ENCODE measurements around the gene WDFY3. TPM values are rescaled to one million over a fixed set of nuclear protein-coding genes. Genes with fewer than 3 reads are reported as not detected.

The WDFY3 gene
- total and polyA plus RNA-seq, 3 experiments from 2014 or later, result 0.53 to 0.85 TPM; not detected in 1

GRCh38 chr4:84971319-84971932 lies 4.9 kb upstream of the WDFY3 start:
- Mint-ChIP-seq H3K27ac (no peak overlapping the region), H3K27me3 (peaks cover 12 to 21% of the 10 kb centered on the region in 2 donors), H3K36me3 (peaks cover 0 to 1% (median 0%) of the 10 kb centered on the region in 3 donors), H3K9me3 (peaks cover 0 to 5% (median 2%) of the 10 kb centered on the region in 5 donors), H3K4me1 (peaks cover 5 to 9% (median 8%) of the 10 kb centered on the region in 3 donors), H3K4me3 (no peak overlapping the region)
- POLR2A ChIA-PET, result no interaction called here
- Histone ChIP-seq H3K9me3 (ENCODE audit: low read length) (no peaks in the 10 kb centered on the region), H3K4me1 (ENCODE audit: insufficient read depth, low read length) (no peaks in the 10 kb centered on the region), H3K36me3 (ENCODE audit: insufficient read depth, low read length) (no peaks in the 10 kb centered on the region), H3K27ac (ENCODE audit: low read depth, low read length) (no peak overlapping the region), H3K4me3 (ENCODE audit: low read length) (no peak overlapping the region), H3K27me3 (ENCODE audit: insufficient read depth, low read length, poor library complexity, severe bottlenecking) (no peaks in the 10 kb centered on the region)
- CTCF ChIA-PET, result no interaction called here
- DNase-seq, result no peak

GRCh38 chr4:84968925-84969324 lies 2.4 kb upstream of the WDFY3 start:
- Histone ChIP-seq H3K9me3 (ENCODE audit: low read length) (no peaks in the 10 kb centered on the region), H3K4me1 (ENCODE audit: insufficient read depth, low read length) (no peaks in the 10 kb centered on the region), H3K27me3 (ENCODE audit: insufficient read depth, low read length, poor library complexity, severe bottlenecking) (no peaks in the 10 kb centered on the region), H3K27ac (ENCODE audit: low read depth, low read length) (no peak overlapping the region), H3K4me3 (ENCODE audit: low read length) (no peak overlapping the region), H3K36me3 (ENCODE audit: insufficient read depth, low read length) (no peaks in the 10 kb centered on the region)
- peaks cover 20 to 32% of the 10 kb centered on the region in 2 donors for H3K27me3 Mint-ChIP-seq
- CTCF ChIA-PET, result no interaction called here
- H3K27ac Mint-ChIP-seq, result no peak overlapping the region
- POLR2A ChIA-PET, result no interaction called here
- H3K4me1 Mint-ChIP-seq, result peaks cover 5 to 15% (median 9%) of the 10 kb centered on the region in 3 donors
- DNase-seq, result no peak
- no peak overlapping the region for H3K4me3 Mint-ChIP-seq
- H3K36me3 Mint-ChIP-seq, result peaks cover 0 to 1% (median 0%) of the 10 kb centered on the region in 3 donors
- H3K9me3 Mint-ChIP-seq, result peaks cover 0 to 12% (median 2%) of the 10 kb centered on the region in 5 donors

DNA sequence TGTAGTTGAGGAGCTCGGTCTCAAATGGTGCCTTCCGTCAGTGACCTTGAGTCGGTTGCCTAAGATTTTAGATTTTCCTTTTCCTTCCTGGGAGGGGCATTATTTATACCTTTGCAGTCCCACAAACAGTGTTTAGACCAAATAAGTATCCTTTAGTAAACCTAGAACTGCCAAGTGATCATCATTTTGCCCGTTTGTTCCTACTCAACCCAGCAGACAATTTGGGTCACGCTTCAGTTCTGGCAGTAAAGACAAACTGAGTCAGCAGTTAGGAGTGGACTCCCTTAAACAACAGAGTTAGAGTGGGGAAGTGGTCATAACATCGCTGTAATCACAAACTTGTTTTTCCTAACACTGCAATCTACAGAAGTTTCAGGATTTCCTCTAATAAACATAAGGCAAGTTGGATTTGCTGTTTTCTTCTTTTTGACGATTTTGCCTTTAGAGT lies 777 bp upstream of the WDFY3 start:
- Histone ChIP-seq H3K4me3 (ENCODE audit: low read length) (no peak overlapping the region), H3K36me3 (ENCODE audit: insufficient read depth, low read length) (no peaks in the 10 kb centered on the region), H3K4me1 (ENCODE audit: insufficient read depth, low read length) (no peaks in the 10 kb centered on the region), H3K27ac (ENCODE audit: low read depth, low read length) (no peak overlapping the region), H3K9me3 (ENCODE audit: low read length) (no peaks in the 10 kb centered on the region), H3K27me3 (ENCODE audit: insufficient read depth, low read length, poor library complexity, severe bottlenecking) (no peaks in the 10 kb centered on the region)
- Mint-ChIP-seq H3K4me1 (peaks cover 5 to 15% (median 9%) of the 10 kb centered on the region in 3 donors), H3K36me3 (peaks cover 0 to 1% (median 0%) of the 10 kb centered on the region in 3 donors), H3K27ac (no peak overlapping the region), H3K27me3 (peaks cover 20 to 37% of the 10 kb centered on the region in 2 donors), H3K4me3 (peak overlapping the region in 6 of 7 donors; percentile 11 to 75 (median 70)), H3K9me3 (peaks cover 0 to 15% (median 2%) of the 10 kb centered on the region in 5 donors)
- ChIA-PET CTCF (no interaction called here), POLR2A (no interaction called here)
- no peak for DNase-seq

- H3K36me3 ChIP-seq (ENCODE audit: insufficient read depth, low read length), result no peaks in the 10 kb centered on the region
- H3K27me3 ChIP-seq (ENCODE audit: insufficient read depth, low read length, poor library complexity, severe bottlenecking), result no peaks in the 10 kb centered on the region
- Mint-ChIP-seq H3K27me3 (peaks cover 20 to 40% of the 10 kb centered on the region in 2 donors), H3K4me1 (peaks cover 5 to 15% (median 9%) of the 10 kb centered on the region in 3 donors), H3K36me3 (peaks cover 0 to 1% (median 0%) of the 10 kb centered on the region in 3 donors), H3K4me3 (peak overlapping the region in 1 of 7 donors; percentile 29), H3K27ac (no peak overlapping the region), H3K9me3 (peaks cover 0 to 15% (median 2%) of the 10 kb centered on the region in 5 donors)
- no peak overlapping the region for H3K27ac ChIP-seq (ENCODE audit: low read depth, low read length)
- ChIA-PET CTCF (no interaction called here), POLR2A (no interaction called here)
- peak in 1 of 5 donors; percentile 46 for DNase-seq
- H3K4me3 ChIP-seq (ENCODE audit: low read length), result no peak overlapping the region
- no peaks in the 10 kb centered on the region for H3K4me1 ChIP-seq (ENCODE audit: insufficient read depth, low read length)
- no peaks in the 10 kb centered on the region for H3K9me3 ChIP-seq (ENCODE audit: low read length)
Measured at GRCh38 chr4:84965553-84966381, 723 bp downstream of the WDFY3 start.

- ChIA-PET CTCF (no interaction called here), POLR2A (no interaction called here)
- Histone ChIP-seq H3K4me1 (ENCODE audit: insufficient read depth, low read length) (no peaks in the 10 kb centered on the region), H3K4me3 (ENCODE audit: low read length) (no peak overlapping the region), H3K9me3 (ENCODE audit: low read length) (no peaks in the 10 kb centered on the region), H3K36me3 (ENCODE audit: insufficient read depth, low read length) (no peaks in the 10 kb centered on the region), H3K27me3 (ENCODE audit: insufficient read depth, low read length, poor library complexity, severe bottlenecking) (no peaks in the 10 kb centered on the region), H3K27ac (ENCODE audit: low read depth, low read length) (no peak overlapping the region)
- H3K4me1 Mint-ChIP-seq, result peaks cover 5 to 15% (median 9%) of the 10 kb centered on the region in 3 donors
- peaks cover 21 to 40% of the 10 kb centered on the region in 2 donors for H3K27me3 Mint-ChIP-seq
- DNase-seq, result no peak
- peaks cover 0 to 1% (median 0%) of the 10 kb centered on the region in 3 donors for H3K36me3 Mint-ChIP-seq
- H3K27ac Mint-ChIP-seq, result no peak overlapping the region
- peaks cover 0 to 15% (median 2%) of the 10 kb centered on the region in 5 donors for H3K9me3 Mint-ChIP-seq
- peak overlapping the region in 1 of 7 donors; percentile 29 for H3K4me3 Mint-ChIP-seq
Measured at GRCh38 chr4:84964995-84965552, 1.4 kb downstream of the WDFY3 start.

DNA sequence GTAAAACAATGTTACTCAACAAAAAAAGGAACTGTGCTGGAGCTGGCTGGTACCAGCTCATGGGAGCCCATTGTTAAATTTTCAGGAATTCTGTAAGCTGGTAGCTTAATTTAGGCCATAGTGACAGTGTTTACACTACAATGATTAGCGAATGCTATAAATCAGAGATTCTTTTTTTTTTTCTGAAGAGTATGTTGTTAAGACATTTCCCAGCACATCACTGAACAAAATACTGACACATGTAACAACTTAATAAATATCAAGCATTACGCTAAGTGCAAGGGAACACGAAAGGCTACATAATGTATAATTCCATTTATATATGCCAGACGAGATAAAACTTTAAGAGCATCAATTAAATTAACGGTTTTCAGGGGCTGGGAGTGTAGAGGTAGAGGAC lies 4.4 kb downstream of the WDFY3 start:
- H3K27ac ChIP-seq (ENCODE audit: low read depth, low read length), result no peak overlapping the region
- no peaks in the 10 kb centered on the region for H3K4me1 ChIP-seq (ENCODE audit: insufficient read depth, low read length)
- H3K4me3 ChIP-seq (ENCODE audit: low read length), result no peak overlapping the region
- H3K27me3 Mint-ChIP-seq, result peaks cover 16 to 26% of the 10 kb centered on the region in 2 donors
- DNase-seq, result no peak
- peaks cover 4 to 13% (median 7%) of the 10 kb centered on the region in 3 donors for H3K4me1 Mint-ChIP-seq
- H3K9me3 ChIP-seq (ENCODE audit: low read length), result no peaks in the 10 kb centered on the region
- H3K36me3 Mint-ChIP-seq, result peaks cover 0 to under 1% (median 0%) of the 10 kb centered on the region in 3 donors
- POLR2A ChIA-PET, result no interaction called here
- H3K9me3 Mint-ChIP-seq, result peaks cover 0 to 12% (median 1%) of the 10 kb centered on the region in 5 donors
- no peak overlapping the region for H3K27ac Mint-ChIP-seq
- CTCF ChIA-PET, result no interaction called here
- no peak overlapping the region for H3K4me3 Mint-ChIP-seq
- no peaks in the 10 kb centered on the region for H3K36me3 ChIP-seq (ENCODE audit: insufficient read depth, low read length)
- H3K27me3 ChIP-seq (ENCODE audit: insufficient read depth, low read length, poor library complexity, severe bottlenecking), result no peaks in the 10 kb centered on the region

GRCh38 chr4:84958434-84958833 lies 8.1 kb downstream of the WDFY3 start:
- CTCF ChIA-PET, result no interaction called here

More at GRCh38 chr4:84958434-84958833, 8.1 kb downstream of the WDFY3 start:
- peaks cover 2 to 4% of the 10 kb centered on the region in 2 donors for H3K27me3 Mint-ChIP-seq
- no peak overlapping the region for H3K4me3 ChIP-seq (ENCODE audit: low read length)
- no peaks in the 10 kb centered on the region for H3K9me3 ChIP-seq (ENCODE audit: low read length)
- no peak overlapping the region for H3K27ac ChIP-seq (ENCODE audit: low read depth, low read length)
- POLR2A ChIA-PET, result no interaction called here
- H3K9me3 Mint-ChIP-seq, result peaks cover 0 to 3% (median 0%) of the 10 kb centered on the region in 5 donors
- DNase-seq, result no peak
- H3K27me3 ChIP-seq (ENCODE audit: insufficient read depth, low read length, poor library complexity, severe bottlenecking), result no peaks in the 10 kb centered on the region
- H3K4me1 Mint-ChIP-seq, result no peaks in the 10 kb centered on the region
- H3K4me3 Mint-ChIP-seq, result no peak overlapping the region
- no peaks in the 10 kb centered on the region for H3K36me3 ChIP-seq (ENCODE audit: insufficient read depth, low read length)
- H3K4me1 ChIP-seq (ENCODE audit: insufficient read depth, low read length), result no peaks in the 10 kb centered on the region
- H3K27ac Mint-ChIP-seq, result no peak overlapping the region
- no peaks in the 10 kb centered on the region for H3K36me3 Mint-ChIP-seq

Data from CD8-positive, alpha-beta memory T cell (primary cell).